Neural progenitor cell (in vitro differentiated cells): ENCODE measurements around the gene SMIM38. TPM values are rescaled to one million over a fixed set of nuclear protein-coding genes. Genes with fewer than 3 reads are reported as not detected.
"Not testable (repeated sequence)": the region's sequence is repeated elsewhere in the genome, so short reads cannot be mapped to it uniquely, and the experiment has no call there.

ENCODE experiments used
- DNase-seq: peaks from one replicate; pipeline ENCODE4 v3.0.0-alpha.2; 2016; ENCODE audit warnings: low spot score
- H2AFZ ChIP-seq: fragments of 200-600 bp; sonication (generic); replicated peaks from 2 replicates; pipeline ENCODE4 v1.6.1; 2016; ENCODE audit warnings: antibody characterized with exemption
- H3F3A ChIP-seq: fragments of 200-600 bp; sonication (generic); 2 replicates; pipeline ENCODE4 v1.6.1; 2016; ENCODE audit warnings: antibody characterized with exemption, low read depth
- H3K27ac ChIP-seq: fragments of 200-600 bp; sonication (generic); 2 replicates; pipeline ENCODE4 v1.5.1; 2016; ENCODE audit warnings: mild to moderate bottlenecking
- H3K27me3 ChIP-seq: fragments of 200-600 bp; sonication (generic); 2 replicates; pipeline ENCODE4 v1.6.1; 2016; ENCODE audit warnings: mild to moderate bottlenecking, moderate library complexity
- H3K36me3 ChIP-seq: fragments of 200-600 bp; sonication (generic); 2 replicates; pipeline ENCODE4 v1.5.1; 2016
- H3K4me1 ChIP-seq: fragments of 200-600 bp; sonication (generic); 2 replicates; pipeline ENCODE4 v1.6.1; 2016; ENCODE audit warnings: mixed run types
- H3K4me2 ChIP-seq: fragments of 200-600 bp; sonication (generic); 2 replicates; pipeline ENCODE4 v1.6.1; 2016
- H3K4me3 ChIP-seq: fragments of 200-600 bp; sonication (generic); 2 replicates; pipeline ENCODE4 v1.5.1; 2016
- H3K79me2 ChIP-seq: fragments of 200-600 bp; sonication (generic); 2 replicates; pipeline ENCODE4 v1.6.1; 2016; ENCODE audit warnings: low read depth
- H3K9ac ChIP-seq: fragments of 200-600 bp; sonication (generic); 2 replicates; pipeline ENCODE4 v1.6.1; 2016
- H3K9me3 ChIP-seq: fragments of 200-600 bp; sonication (generic); 2 replicates; pipeline ENCODE4 v1.5.1; 2016; ENCODE audit warnings: low read depth
- H4K20me1 ChIP-seq: fragments of 200-600 bp; sonication (generic); 2 replicates; pipeline ENCODE4 v1.6.1; 2016; ENCODE audit warnings: low read depth
- H3K27ac Mint-ChIP-seq: 3 replicates; pipeline ENCODE4 v1.8.0; 2021; ENCODE audit warnings: mixed read lengths
- H3K27me3 Mint-ChIP-seq: 2 replicates; pipeline ENCODE4 v1.8.0; 2022; ENCODE audit warnings: low read depth, mild to moderate bottlenecking, inconsistent platforms, moderate library complexity, mixed read lengths; ENCODE audit not compliant: insufficient read depth
- H3K36me3 Mint-ChIP-seq: 3 replicates; pipeline ENCODE4 v1.8.0; 2021; ENCODE audit warnings: mixed read lengths
- H3K4me1 Mint-ChIP-seq: 3 replicates; pipeline ENCODE4 v1.8.0; 2021; ENCODE audit warnings: mixed read lengths
- H3K4me3 Mint-ChIP-seq: 3 replicates; pipeline ENCODE4 v1.8.0; 2021; ENCODE audit warnings: mild to moderate bottlenecking, moderate library complexity, mixed read lengths
- H3K9me3 Mint-ChIP-seq: 3 replicates; pipeline ENCODE4 v1.8.0; 2020; ENCODE audit warnings: mixed read lengths
- CTCF ChIP-seq: fragments of 200-600 bp; sonication (generic); IDR thresholded peaks from 2 replicates; pipeline ENCODE4 v1.5.1; 2017; ENCODE audit warnings: antibody characterized with exemption, mild to moderate bottlenecking
- EZH2 ChIP-seq: fragments of 200-600 bp; sonication (generic); IDR thresholded peaks from 2 replicates; pipeline ENCODE4 v1.6.1; 2017; ENCODE audit warnings: antibody characterized with exemption, mild to moderate bottlenecking, moderate library complexity
- EZH2phosphoT487 ChIP-seq: fragments of 200-600 bp; sonication (generic); IDR thresholded peaks from 2 replicates; pipeline ENCODE4 v1.6.1; 2017; ENCODE audit warnings: antibody characterized with exemption
- total RNA-seq: library from RNA; depleted of rRNA; stranded (reverse); fragments of >200 nt; gene quantifications from 2 replicates; pipeline ENCODE4 v1.2.3, GENCODE V29; 2015; ENCODE audit warnings: low replicate concordance

SMIM38 gene
- total RNA-seq, 1 donor from 2014 or later: 2.0 TPM

- H3K4me3 Mint-ChIP-seq: no peak overlapping the region
- peak; percentile 91 for DNase-seq
- no peaks in the 10 kb centered on the region for H3K79me2 ChIP-seq
- H3K4me3 ChIP-seq: no peak overlapping the region
- peaks cover 17% of the 10 kb centered on the region for H3K4me1 Mint-ChIP-seq
- no peak overlapping the region for H3K27ac Mint-ChIP-seq
- H3K9me3 ChIP-seq: no peaks in the 10 kb centered on the region
- H3K36me3 ChIP-seq: no peaks in the 10 kb centered on the region
- H3F3A ChIP-seq: no peaks in the 10 kb centered on the region
- H3K27ac ChIP-seq: no peak overlapping the region
- H3K36me3 Mint-ChIP-seq: peaks cover 10% of the 10 kb centered on the region
- H3K4me1 ChIP-seq: peaks cover 6% of the 10 kb centered on the region
- H2AFZ ChIP-seq: peak overlapping the region; percentile 91
- H4K20me1 ChIP-seq: no peaks in the 10 kb centered on the region
- H3K4me2 ChIP-seq: no peak overlapping the region
- TF ChIP-seq EZH2 (no peak), CTCF (peak; percentile 93), EZH2phosphoT487 (no peak)
- H3K9me3 Mint-ChIP-seq: peaks cover 26% of the 10 kb centered on the region
- H3K27me3 Mint-ChIP-seq: peaks cover 12% of the 10 kb centered on the region
- H3K9ac ChIP-seq: no peak overlapping the region
- H3K27me3 ChIP-seq: no peaks in the 10 kb centered on the region
These were observed 24.0 kb upstream of the SMIM38 start for GRCh38 chr11:69131644-69132300.

- Histone ChIP-seq H3K79me2 (no peaks in the 10 kb centered on the region), H3K27ac (no peak overlapping the region), H4K20me1 (no peaks in the 10 kb centered on the region), H3K4me3 (no peak overlapping the region), H3K9ac (no peak overlapping the region), H3K9me3 (no peaks in the 10 kb centered on the region), H3K4me1 (peaks cover 6% of the 10 kb centered on the region), H2AFZ (no peak overlapping the region), H3K36me3 (no peaks in the 10 kb centered on the region), H3F3A (no peaks in the 10 kb centered on the region), H3K27me3 (no peaks in the 10 kb centered on the region), H3K4me2 (no peak overlapping the region)
- H3K27ac Mint-ChIP-seq: no peak overlapping the region
- TF ChIP-seq EZH2 (no peak), EZH2phosphoT487 (no peak), CTCF (no peak)
- H3K9me3 Mint-ChIP-seq: peaks cover 26% of the 10 kb centered on the region
- H3K4me1 Mint-ChIP-seq: peaks cover 17% of the 10 kb centered on the region
- no peak overlapping the region for H3K4me3 Mint-ChIP-seq
- H3K36me3 Mint-ChIP-seq: peaks cover 10% of the 10 kb centered on the region
- DNase-seq: no peak
- H3K27me3 Mint-ChIP-seq: peaks cover 13% of the 10 kb centered on the region
These were observed 23.4 kb upstream of the SMIM38 start for GRCh38 chr11:69132301-69132670.

GRCh38 chr11:69133251-69133650 is 22.5 kb upstream of the SMIM38 start:
- Histone ChIP-seq H3K4me3 (no peak overlapping the region), H3K36me3 (no peaks in the 10 kb centered on the region), H3K27me3 (no peaks in the 10 kb centered on the region), H3K79me2 (no peaks in the 10 kb centered on the region), H3F3A (no peaks in the 10 kb centered on the region), H3K27ac (no peak overlapping the region), H3K4me2 (no peak overlapping the region), H3K9ac (no peak overlapping the region), H3K4me1 (peaks cover 6% of the 10 kb centered on the region), H4K20me1 (no peaks in the 10 kb centered on the region), H3K9me3 (no peaks in the 10 kb centered on the region), H2AFZ (no peak overlapping the region)
- Mint-ChIP-seq H3K27ac (no peak overlapping the region), H3K27me3 (peaks cover 10% of the 10 kb centered on the region), H3K9me3 (peaks cover 20% of the 10 kb centered on the region), H3K4me3 (no peak overlapping the region), H3K36me3 (peaks cover 10% of the 10 kb centered on the region), H3K4me1 (peaks cover 17% of the 10 kb centered on the region)
- TF ChIP-seq CTCF: no peak
- DNase-seq: no peak

- Mint-ChIP-seq H3K9me3 (peaks cover 17% of the 10 kb centered on the region), H3K4me1 (peaks cover 17% of the 10 kb centered on the region), H3K27ac (peak overlapping the region; percentile 48)
- H3K27me3 ChIP-seq, H4K20me1 ChIP-seq, H3K4me3 ChIP-seq, H3K9me3 ChIP-seq, H3K27me3 Mint-ChIP-seq, H3K36me3 ChIP-seq, DNase-seq, H3K9ac ChIP-seq, H3K79me2 ChIP-seq, H3K4me1 ChIP-seq, H3K27ac ChIP-seq, H3K36me3 Mint-ChIP-seq, H3F3A ChIP-seq, H3K4me3 Mint-ChIP-seq, H3K4me2 ChIP-seq, H2AFZ ChIP-seq: not testable (repeated sequence)
These were observed 21.6 kb upstream of the SMIM38 start for GRCh38 chr11:69134182-69134581.
